ENCODE measurements around the gene UBA3.

Gene UBA3

DNA sequence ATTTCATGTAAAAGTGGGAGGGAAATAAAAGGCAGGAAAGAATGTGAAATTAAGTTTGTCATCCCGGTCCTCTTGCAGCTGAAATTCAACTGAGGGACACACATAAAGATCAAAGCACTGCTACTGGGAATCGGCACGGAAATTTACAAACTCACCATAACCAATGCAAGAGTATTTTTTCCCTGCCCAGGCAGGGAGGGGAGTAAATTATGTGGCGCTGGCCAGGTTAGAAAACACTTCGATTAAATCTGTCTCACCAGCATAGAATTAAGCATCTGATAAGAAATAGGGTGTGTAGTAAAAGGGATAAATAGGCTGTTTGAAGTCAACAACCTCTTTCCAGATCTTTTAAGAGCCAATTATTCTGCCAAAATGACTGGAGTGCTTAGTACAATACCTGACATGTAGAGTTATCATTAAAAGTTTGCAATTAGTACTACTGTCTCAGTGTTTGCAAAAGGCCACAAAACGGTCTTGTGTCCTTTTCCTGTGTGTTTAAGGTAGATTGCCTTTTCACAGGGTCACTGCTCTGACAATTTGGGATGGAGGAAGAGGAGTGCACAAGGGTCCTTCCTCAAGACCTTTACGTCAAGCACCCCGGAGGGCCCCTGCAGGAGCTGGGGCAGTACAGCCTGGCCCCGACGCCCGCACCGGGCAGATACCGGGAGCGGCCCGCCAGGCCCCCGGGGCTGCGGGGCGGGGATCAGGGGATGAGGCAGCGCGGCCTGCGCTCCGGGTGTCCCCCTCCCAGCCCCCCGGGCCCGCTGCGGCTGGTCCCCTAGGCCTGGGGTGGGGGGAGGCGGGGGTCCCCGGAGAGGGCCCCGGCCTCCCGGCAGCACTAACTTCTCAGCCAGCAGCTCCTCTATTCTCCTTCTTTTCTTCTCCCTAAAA lies 651 bp downstream of the UBA3 start:
- POLR2A ChIA-PET, result no interaction called here
- TF ChIP-seq, protein P1, sequence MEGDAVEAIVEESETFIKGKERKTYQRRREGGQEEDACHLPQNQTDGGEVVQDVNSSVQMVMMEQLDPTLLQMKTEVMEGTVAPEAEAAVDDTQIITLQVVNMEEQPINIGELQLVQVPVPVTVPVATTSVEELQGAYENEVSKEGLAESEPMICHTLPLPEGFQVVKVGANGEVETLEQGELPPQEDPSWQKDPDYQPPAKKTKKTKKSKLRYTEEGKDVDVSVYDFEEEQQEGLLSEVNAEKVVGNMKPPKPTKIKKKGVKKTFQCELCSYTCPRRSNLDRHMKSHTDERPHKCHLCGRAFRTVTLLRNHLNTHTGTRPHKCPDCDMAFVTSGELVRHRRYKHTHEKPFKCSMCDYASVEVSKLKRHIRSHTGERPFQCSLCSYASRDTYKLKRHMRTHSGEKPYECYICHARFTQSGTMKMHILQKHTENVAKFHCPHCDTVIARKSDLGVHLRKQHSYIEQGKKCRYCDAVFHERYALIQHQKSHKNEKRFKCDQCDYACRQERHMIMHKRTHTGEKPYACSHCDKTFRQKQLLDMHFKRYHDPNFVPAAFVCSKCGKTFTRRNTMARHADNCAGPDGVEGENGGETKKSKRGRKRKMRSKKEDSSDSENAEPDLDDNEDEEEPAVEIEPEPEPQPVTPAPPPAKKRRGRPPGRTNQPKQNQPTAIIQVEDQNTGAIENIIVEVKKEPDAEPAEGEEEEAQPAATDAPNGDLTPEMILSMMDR (IDR thresholded peaks at IDR 0.05; ENCODE audit: insufficient read depth, low read length, missing control alignments), result no peak
- H3K4me3 ChIP-seq (ENCODE audit: low read depth, low read length), result peak overlapping the region; percentile 62
- DNase-seq (ENCODE audit: low read depth, low spot score), result no peak
- CTCF ChIA-PET, result interaction anchor here (0.7 kb wide), 1 partner anchor 35 kb away, joined by 3 read pairs; no protein-coding TSS in a partner anchor

DNA sequence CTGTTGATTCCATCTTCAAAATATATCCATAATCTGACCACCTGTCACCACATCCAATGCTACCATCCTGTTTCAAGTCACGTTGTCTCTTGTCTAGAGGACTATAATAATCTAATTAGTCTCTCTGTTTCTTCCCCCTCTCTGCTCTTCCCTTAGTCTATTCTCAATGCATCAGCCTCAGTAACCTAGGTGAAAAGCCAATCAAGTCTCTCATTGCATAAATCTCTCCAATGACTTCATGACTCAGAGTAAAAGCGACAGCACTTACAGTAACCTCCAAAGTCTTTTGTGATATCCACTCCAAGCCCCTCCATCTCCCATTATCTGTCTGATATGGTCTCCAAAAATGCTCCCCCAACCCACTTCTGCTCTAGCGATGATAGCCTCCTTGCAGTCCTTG lies 7.2 kb downstream of the UBA3 start:
- H3K4me3 ChIP-seq (ENCODE audit: low read depth, low read length), result no peak overlapping the region
- TF ChIP-seq, protein P1 (IDR thresholded peaks at IDR 0.05; ENCODE audit: insufficient read depth, low read length, missing control alignments), result no peak
- CTCF ChIA-PET, result no interaction called here
- POLR2A ChIA-PET, result no interaction called here
- DNase-seq (ENCODE audit: low read depth, low spot score), result no peak

DNA sequence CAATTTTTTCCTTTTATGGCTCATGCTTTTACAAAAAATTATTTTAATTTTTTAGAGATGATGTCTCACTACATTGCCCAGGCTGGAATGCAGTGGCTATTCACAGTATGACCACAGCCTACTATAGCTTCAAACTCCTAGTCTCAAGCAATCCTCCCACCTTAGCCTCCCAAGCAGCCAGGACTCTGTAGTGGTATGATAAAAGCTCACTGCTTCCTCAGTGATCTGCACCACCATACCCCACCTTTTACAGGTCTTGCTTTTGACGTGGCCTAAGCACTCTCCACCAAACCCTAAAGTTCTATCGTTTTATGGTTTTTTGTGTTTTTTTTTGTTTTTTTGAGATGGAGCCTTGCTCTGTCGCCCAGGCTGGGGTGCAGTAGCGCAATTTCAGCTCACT lies 14.0 kb downstream of the UBA3 start:
- no peak overlapping the region for H3K4me3 ChIP-seq (ENCODE audit: low read depth, low read length)
- CTCF ChIA-PET, result no interaction called here
- no peak for DNase-seq (ENCODE audit: low read depth, low spot score)
- TF ChIP-seq, protein P1 (IDR thresholded peaks at IDR 0.05; ENCODE audit: insufficient read depth, low read length, missing control alignments), result no peak
- POLR2A ChIA-PET, result no interaction called here

DNA sequence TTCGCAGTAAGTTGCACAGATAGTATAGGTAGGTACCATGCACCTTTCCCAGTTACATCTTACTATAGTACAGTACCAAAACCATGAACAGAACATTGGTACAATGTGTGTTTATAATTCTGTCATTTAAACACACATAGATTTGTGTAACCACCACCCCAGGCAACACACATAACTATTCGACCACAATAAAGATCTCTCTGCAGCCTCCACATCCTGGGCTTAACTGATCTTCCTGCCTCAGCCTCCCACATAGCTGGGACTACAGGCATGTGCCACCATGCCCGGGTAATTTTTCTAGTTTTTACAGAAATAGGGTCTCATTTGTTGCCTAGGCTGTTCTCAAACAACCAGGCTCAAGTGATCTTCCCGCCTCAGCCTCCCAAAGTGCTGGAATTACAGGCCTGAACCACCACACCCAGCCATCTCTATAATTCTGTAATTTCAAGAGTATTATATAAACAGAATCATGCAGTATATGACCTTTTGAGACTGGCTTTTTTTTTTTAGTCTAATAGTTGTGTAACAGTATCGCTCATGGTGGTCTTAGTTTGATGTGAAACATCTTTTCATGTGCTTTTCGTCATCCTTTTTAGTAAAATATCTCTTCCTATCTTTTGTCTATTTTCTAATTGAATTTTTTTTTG lies 14.7 kb downstream of the UBA3 start:
- no peak overlapping the region for H3K4me3 ChIP-seq (ENCODE audit: low read depth, low read length)
- ChIA-PET CTCF (no interaction called here), POLR2A (no interaction called here)
- TF ChIP-seq, protein P1 (IDR thresholded peaks at IDR 0.05; ENCODE audit: insufficient read depth, low read length, missing control alignments), result no peak
- no peak for DNase-seq (ENCODE audit: low read depth, low spot score)

- no peak overlapping the region for H3K4me3 ChIP-seq (ENCODE audit: low read depth, low read length)
- POLR2A ChIA-PET, result no interaction called here
- TF ChIP-seq, protein P1 (IDR thresholded peaks at IDR 0.05; ENCODE audit: insufficient read depth, low read length, missing control alignments), result no peak
- DNase-seq (ENCODE audit: low read depth, low spot score), result no peak
- CTCF ChIA-PET, result interaction anchor here (0.7 to 1.4 kb wide), 2 partner anchors 11 to 667 kb away, joined by 3 read pairs; partner anchors contain the start of gene TMF1
Measured at GRCh38 chr3:69063636-69064035, 16.5 kb downstream of the UBA3 start.

GRCh38 chr3:69059688-69060087 lies 20.5 kb downstream of the UBA3 start:
- CTCF ChIA-PET, result interaction anchor here (0.9 kb wide), 1 partner anchor 10 kb away, joined by 3 read pairs; no protein-coding TSS in a partner anchor

More at GRCh38 chr3:69059688-69060087, 20.5 kb downstream of the UBA3 start:
- no peak for DNase-seq (ENCODE audit: low read depth, low spot score)
- TF ChIP-seq, protein P1 (IDR thresholded peaks at IDR 0.05; ENCODE audit: insufficient read depth, low read length, missing control alignments), result no peak
- no peak overlapping the region for H3K4me3 ChIP-seq (ENCODE audit: low read depth, low read length)
- POLR2A ChIA-PET, result no interaction called here
